NB4 (cell line): ENCODE measurements around the gene PRKCG.

Experiments
- MYC ChIP-seq: IDR thresholded peaks from 2 replicates; pipeline ENCODE4 v1.6.1; 2011; ENCODE audit warnings: low read depth, low read length
- POLR2A ChIP-seq: IDR thresholded peaks from 2 replicates; pipeline ENCODE4 v1.6.1; 2011; ENCODE audit warnings: mild to moderate bottlenecking; ENCODE audit not compliant: insufficient read length; ENCODE audit errors: extremely low read depth
- TF ChIP-seq, protein P1 (sequence below): IDR thresholded peaks from one replicate; pipeline ENCODE4 v1.5.1; 2012; ENCODE audit warnings: low read depth, low read length
- TF ChIP-seq, protein P2 (sequence below): IDR thresholded peaks from 2 replicates; pipeline ENCODE4 v1.6.1; 2011; ENCODE audit warnings: low read depth, low read length

- TF ChIP-seq, protein P1, sequence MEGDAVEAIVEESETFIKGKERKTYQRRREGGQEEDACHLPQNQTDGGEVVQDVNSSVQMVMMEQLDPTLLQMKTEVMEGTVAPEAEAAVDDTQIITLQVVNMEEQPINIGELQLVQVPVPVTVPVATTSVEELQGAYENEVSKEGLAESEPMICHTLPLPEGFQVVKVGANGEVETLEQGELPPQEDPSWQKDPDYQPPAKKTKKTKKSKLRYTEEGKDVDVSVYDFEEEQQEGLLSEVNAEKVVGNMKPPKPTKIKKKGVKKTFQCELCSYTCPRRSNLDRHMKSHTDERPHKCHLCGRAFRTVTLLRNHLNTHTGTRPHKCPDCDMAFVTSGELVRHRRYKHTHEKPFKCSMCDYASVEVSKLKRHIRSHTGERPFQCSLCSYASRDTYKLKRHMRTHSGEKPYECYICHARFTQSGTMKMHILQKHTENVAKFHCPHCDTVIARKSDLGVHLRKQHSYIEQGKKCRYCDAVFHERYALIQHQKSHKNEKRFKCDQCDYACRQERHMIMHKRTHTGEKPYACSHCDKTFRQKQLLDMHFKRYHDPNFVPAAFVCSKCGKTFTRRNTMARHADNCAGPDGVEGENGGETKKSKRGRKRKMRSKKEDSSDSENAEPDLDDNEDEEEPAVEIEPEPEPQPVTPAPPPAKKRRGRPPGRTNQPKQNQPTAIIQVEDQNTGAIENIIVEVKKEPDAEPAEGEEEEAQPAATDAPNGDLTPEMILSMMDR, result no peak
- TF ChIP-seq, protein P2, sequence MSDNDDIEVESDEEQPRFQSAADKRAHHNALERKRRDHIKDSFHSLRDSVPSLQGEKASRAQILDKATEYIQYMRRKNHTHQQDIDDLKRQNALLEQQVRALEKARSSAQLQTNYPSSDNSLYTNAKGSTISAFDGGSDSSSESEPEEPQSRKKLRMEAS, result no peak
- TF ChIP-seq POLR2A, result no peak
- TF ChIP-seq MYC, result no peak
Observed at GRCh38 chr19:53897459-53897858, 15.5 kb downstream of the PRKCG start.
